Activated naive CD4-positive, alpha-beta T cell treated with anti-CD3 and anti-CD28 coated beads for 36 hours (primary cell): ENCODE results near the gene RNF145. TPM values are rescaled to one million over a fixed set of nuclear protein-coding genes. Genes with fewer than 3 reads are reported as not detected.
"Not testable (repeated sequence)": the region's sequence is repeated elsewhere in the genome, so short reads cannot be mapped to it uniquely, and the experiment has no call there.

ENCODE experiments used
- CTCF ChIA-PET: fragments of 350-600 bp; sonication (Branson Sonifier 250); formaldehyde crosslinking; loops from one replicate; lab custom pipeline; 2021; ENCODE audit warnings: antibody characterized with exemption; lab: Charles Lee
- DNase-seq: peaks from one replicate; pipeline ENCODE4 v3.0.0-alpha.2; 2020
- H3K27ac Mint-ChIP-seq: one replicate; pipeline ENCODE4 v1.8.0; 2021; ENCODE audit warnings: mild to moderate bottlenecking, mixed read lengths
- H3K27me3 Mint-ChIP-seq: one replicate; pipeline ENCODE4 v1.8.0; 2021; ENCODE audit warnings: low read depth, mixed read lengths
- H3K36me3 Mint-ChIP-seq: one replicate; pipeline ENCODE4 v1.8.0; 2021; ENCODE audit warnings: low read depth, mixed read lengths
- H3K4me1 Mint-ChIP-seq: one replicate; pipeline ENCODE4 v1.8.0; 2021; ENCODE audit warnings: low read depth, mixed read lengths
- H3K4me3 Mint-ChIP-seq: one replicate; pipeline ENCODE4 v1.8.0; 2021; ENCODE audit warnings: mild to moderate bottlenecking, moderate library complexity, mixed read lengths
- H3K9me3 Mint-ChIP-seq: one replicate; pipeline ENCODE4 v1.8.0; 2021; ENCODE audit warnings: mixed read lengths
- intact Hi-C: fragments of 100-400 bp; cut with micrococcal nuclease; formaldehyde crosslinking; loops from one replicate; pipeline ENCODE4 v1.15.1; 2023
- total RNA-seq, 2 experiments: library from RNA; stranded (reverse); gene quantifications; one replicate each; pipeline ENCODE4 v1.2.3, GENCODE V29; 2021

Gene RNF145
- total RNA-seq, 2 experiments from 2014 or later, result 70.0 to 75.3 TPM

GRCh38 chr5:159240301-159240870, 31.0 kb upstream of the RNF145 start:
- no peaks in the 10 kb centered on the region for H3K36me3 Mint-ChIP-seq
- H3K27ac Mint-ChIP-seq, result peak overlapping the region; percentile 55
- intact Hi-C loops, result loop anchor here (1.0 to 10.0 kb wide), 4 partner anchors 16 to 366 kb away; partner anchors contain the start of gene RNF145
- H3K4me3 Mint-ChIP-seq, result no peak overlapping the region
- no peaks in the 10 kb centered on the region for H3K9me3 Mint-ChIP-seq
- H3K27me3 Mint-ChIP-seq, result no peaks in the 10 kb centered on the region
- CTCF ChIA-PET, result interaction anchor here (0.6 kb wide), 1 partner anchor 806 kb away, joined by 4 read pairs; no protein-coding TSS in a partner anchor
- peak; percentile 24 for DNase-seq
- peaks cover 44% of the 10 kb centered on the region for H3K4me1 Mint-ChIP-seq

GRCh38 chr5:159235871-159236520, 26.6 kb upstream of the RNF145 start:
- CTCF ChIA-PET, H3K27ac Mint-ChIP-seq, H3K4me3 Mint-ChIP-seq, H3K27me3 Mint-ChIP-seq, DNase-seq, H3K36me3 Mint-ChIP-seq, H3K9me3 Mint-ChIP-seq, intact Hi-C loops: not testable (repeated sequence)
- H3K4me1 Mint-ChIP-seq, result peaks cover 14% of the 10 kb centered on the region

GRCh38 chr5:159231167-159231566, 21.8 kb upstream of the RNF145 start:
- Mint-ChIP-seq H3K4me3 (no peak overlapping the region), H3K9me3 (no peaks in the 10 kb centered on the region), H3K27ac (no peak overlapping the region), H3K27me3 (no peaks in the 10 kb centered on the region), H3K36me3 (no peaks in the 10 kb centered on the region), H3K4me1 (no peaks in the 10 kb centered on the region)
- CTCF ChIA-PET, result interaction anchor here (1.4 kb wide), 1 partner anchor 74 kb away, joined by 4 read pairs; no protein-coding TSS in a partner anchor
- no peak for DNase-seq
- intact Hi-C loops, result no loop called here

GRCh38 chr5:159230657-159231056, 21.3 kb upstream of the RNF145 start:
- Mint-ChIP-seq H3K9me3 (no peaks in the 10 kb centered on the region), H3K27me3 (no peaks in the 10 kb centered on the region), H3K4me1 (no peaks in the 10 kb centered on the region), H3K27ac (no peak overlapping the region), H3K36me3 (no peaks in the 10 kb centered on the region), H3K4me3 (no peak overlapping the region)
- DNase-seq, result no peak
- CTCF ChIA-PET, result interaction anchor here (1.4 kb wide), 1 partner anchor 74 kb away, joined by 4 read pairs; no protein-coding TSS in a partner anchor
- intact Hi-C loops, result no loop called here

GRCh38 chr5:159228097-159228496, 18.7 kb upstream of the RNF145 start:
- H3K27me3 Mint-ChIP-seq, CTCF ChIA-PET, intact Hi-C loops, H3K4me3 Mint-ChIP-seq, H3K27ac Mint-ChIP-seq, H3K36me3 Mint-ChIP-seq, DNase-seq, H3K9me3 Mint-ChIP-seq, H3K4me1 Mint-ChIP-seq: not testable (repeated sequence)

GRCh38 chr5:159227452-159227851, 18.1 kb upstream of the RNF145 start:
- H3K36me3 Mint-ChIP-seq, result no peaks in the 10 kb centered on the region
- CTCF ChIA-PET, result no interaction called here
- H3K27ac Mint-ChIP-seq, result no peak overlapping the region

GRCh38 chr5:159226451-159226850, 17.1 kb upstream of the RNF145 start:
- no peak overlapping the region for H3K4me3 Mint-ChIP-seq
- H3K9me3 Mint-ChIP-seq, result no peaks in the 10 kb centered on the region
- H3K27ac Mint-ChIP-seq, result no peak overlapping the region
- H3K36me3 Mint-ChIP-seq, result no peaks in the 10 kb centered on the region
- no peaks in the 10 kb centered on the region for H3K27me3 Mint-ChIP-seq
- CTCF ChIA-PET, result no interaction called here
- DNase-seq, result no peak
- no peaks in the 10 kb centered on the region for H3K4me1 Mint-ChIP-seq
- intact Hi-C loops, result no loop called here

More at GRCh38 chr5:159227452-159227851, 18.1 kb upstream of the RNF145 start:
- no peaks in the 10 kb centered on the region for H3K27me3 Mint-ChIP-seq
- H3K4me3 Mint-ChIP-seq, result no peak overlapping the region
- intact Hi-C loops, result no loop called here
- DNase-seq, result no peak
- H3K4me1 Mint-ChIP-seq, result no peaks in the 10 kb centered on the region
- no peaks in the 10 kb centered on the region for H3K9me3 Mint-ChIP-seq

GRCh38 chr5:159224471-159224870, 15.1 kb upstream of the RNF145 start:
- no peaks in the 10 kb centered on the region for H3K36me3 Mint-ChIP-seq
- CTCF ChIA-PET, result no interaction called here
- H3K4me3 Mint-ChIP-seq, result no peak overlapping the region
- no peaks in the 10 kb centered on the region for H3K4me1 Mint-ChIP-seq
- no peak for DNase-seq
- H3K27me3 Mint-ChIP-seq, result no peaks in the 10 kb centered on the region
- no peak overlapping the region for H3K27ac Mint-ChIP-seq
- no peaks in the 10 kb centered on the region for H3K9me3 Mint-ChIP-seq
- intact Hi-C loops, result loop anchor here (2.0 kb wide), 1 partner anchor 16 kb away; no protein-coding TSS in a partner anchor

GRCh38 chr5:159223469-159223868, 14.1 kb upstream of the RNF145 start:
- Mint-ChIP-seq H3K27ac (no peak overlapping the region), H3K4me3 (no peak overlapping the region), H3K4me1 (peaks cover 2% of the 10 kb centered on the region), H3K36me3 (no peaks in the 10 kb centered on the region), H3K9me3 (no peaks in the 10 kb centered on the region), H3K27me3 (no peaks in the 10 kb centered on the region)
- DNase-seq, result no peak
- intact Hi-C loops, result no loop called here
- CTCF ChIA-PET, result interaction anchor here (0.5 to 1.0 kb wide), 2 partner anchors 33 to 62 kb away, joined by 4 to 7 read pairs; no protein-coding TSS in a partner anchor

GRCh38 chr5:159220206-159220605, 10.9 kb upstream of the RNF145 start:
- intact Hi-C loops, result no loop called here

GRCh38 chr5:159218595-159219023, 9.3 kb upstream of the RNF145 start:
- DNase-seq, result no peak
- peaks cover 10% of the 10 kb centered on the region for H3K4me1 Mint-ChIP-seq
- CTCF ChIA-PET, result no interaction called here
- intact Hi-C loops, result no loop called here
- no peaks in the 10 kb centered on the region for H3K9me3 Mint-ChIP-seq
- H3K27ac Mint-ChIP-seq, result no peak overlapping the region
- H3K36me3 Mint-ChIP-seq, result no peaks in the 10 kb centered on the region
- H3K27me3 Mint-ChIP-seq, result no peaks in the 10 kb centered on the region
- H3K4me3 Mint-ChIP-seq, result no peak overlapping the region

More at GRCh38 chr5:159220206-159220605, 10.9 kb upstream of the RNF145 start:
- DNase-seq, result no peak
- Mint-ChIP-seq H3K36me3 (no peaks in the 10 kb centered on the region), H3K27ac (no peak overlapping the region), H3K4me3 (no peak overlapping the region), H3K4me1 (peaks cover 10% of the 10 kb centered on the region), H3K27me3 (no peaks in the 10 kb centered on the region), H3K9me3 (no peaks in the 10 kb centered on the region)
- CTCF ChIA-PET, result no interaction called here

- no peak for DNase-seq
- intact Hi-C loops, result no loop called here
- Mint-ChIP-seq H3K27me3 (no peaks in the 10 kb centered on the region), H3K4me3 (no peak overlapping the region), H3K4me1 (peaks cover 10% of the 10 kb centered on the region), H3K27ac (no peak overlapping the region), H3K36me3 (no peaks in the 10 kb centered on the region), H3K9me3 (no peaks in the 10 kb centered on the region)
- CTCF ChIA-PET, result no interaction called here
Observed at GRCh38 chr5:159217236-159217635, 7.9 kb upstream of the RNF145 start.

GRCh38 chr5:159216454-159216853, 7.1 kb upstream of the RNF145 start:
- Mint-ChIP-seq H3K27ac (no peak overlapping the region), H3K4me3 (no peak overlapping the region), H3K27me3 (no peaks in the 10 kb centered on the region), H3K4me1 (peaks cover 17% of the 10 kb centered on the region), H3K9me3 (no peaks in the 10 kb centered on the region), H3K36me3 (no peaks in the 10 kb centered on the region)
- intact Hi-C loops, result no loop called here
- DNase-seq, result no peak
- CTCF ChIA-PET, result interaction anchor here (1.2 kb wide), 1 partner anchor 58 kb away, joined by 3 read pairs; no protein-coding TSS in a partner anchor
